ENCODE results near the gene FHL2. TPM values are rescaled to one million over a fixed set of nuclear protein-coding genes. Genes with fewer than 3 reads are reported as not detected.

The FHL2 gene
- total RNA-seq, 1 experiment from 2014 or later, result 21.1 TPM

- Mint-ChIP-seq H3K4me3 (no peak overlapping the region), H3K9me3 (peaks cover 3% of the 10 kb centered on the region; the same call in 1 of the 2 replicates), H3K4me1 (no peaks in the 10 kb centered on the region), H3K27me3 (ENCODE audit: low read depth) (no peaks in the 10 kb centered on the region), H3K27ac (no peak overlapping the region), H3K36me3 (peaks cover 20% of the 10 kb centered on the region; the same call in 1 of the 2 replicates)
- POLR2A ChIA-PET, result no interaction called here
- no peak for ATAC-seq
- CTCF ChIA-PET, result no interaction called here
- no peak for DNase-seq (ENCODE audit: low spot score)
- TF ChIP-seq IRF2 (CRISPR knock-in tag; IDR thresholded peaks at IDR 0.05; ENCODE audit: borderline replicate concordance, low read depth) (no peak), HMGXB4 (CRISPR knock-in tag; IDR thresholded peaks at IDR 0.05) (no peak), ATF1 (CRISPR knock-in tag; IDR thresholded peaks at IDR 0.05) (no peak), PREB (CRISPR knock-in tag; IDR thresholded peaks at IDR 0.05; ENCODE audit: borderline replicate concordance) (no peak), NFYB (CRISPR knock-in tag; conservative IDR thresholded peaks at IDR 0.05; ENCODE audit: low read depth) (no peak), E2F5 (CRISPR knock-in tag; IDR thresholded peaks at IDR 0.05) (no peak), FOXP1 (CRISPR knock-in tag; IDR thresholded peaks at IDR 0.05; ENCODE audit: borderline replicate concordance) (no peak), MLX (CRISPR knock-in tag; IDR thresholded peaks at IDR 0.05) (no peak), NR2C2 (CRISPR knock-in tag; IDR thresholded peaks at IDR 0.05) (no peak), NR3C1 (CRISPR knock-in tag; conservative IDR thresholded peaks at IDR 0.05; ENCODE audit: low read depth) (no peak), ESRRA (CRISPR knock-in tag; IDR thresholded peaks at IDR 0.05; ENCODE audit: borderline replicate concordance) (no peak), TCF7 (CRISPR knock-in tag; IDR thresholded peaks at IDR 0.05; ENCODE audit: low read depth) (no peak), ZNF532 (CRISPR knock-in tag; IDR thresholded peaks at IDR 0.05; ENCODE audit: borderline replicate concordance) (no peak), PRRX2 (CRISPR knock-in tag; IDR thresholded peaks at IDR 0.05) (no peak), ZMAT4 (CRISPR knock-in tag; IDR thresholded peaks at IDR 0.05) (no peak), CREM (CRISPR knock-in tag; IDR thresholded peaks at IDR 0.05) (no peak), ZNF263 (CRISPR knock-in tag; IDR thresholded peaks at IDR 0.05; ENCODE audit: low read depth) (no peak), ZNF416 (CRISPR knock-in tag; IDR thresholded peaks at IDR 0.05) (no peak)
Observed at GRCh38 chr2:105385731-105386540, 12.9 kb downstream of the FHL2 start.

Data from WTC11 (cell line).